GM12864 (cell line): ENCODE data around the gene TDRD9.

ENCODE experiments used
- DNase-seq: peaks from one replicate; pipeline ENCODE4 v3.0.0-alpha.2; 2011; ENCODE audit warnings: low read depth
- H3K4me3 ChIP-seq: 2 replicates; pipeline ENCODE4 v1.5.1; 2011; ENCODE audit warnings: mild to moderate bottlenecking, low read depth, low read length, control low read depth
- CTCF ChIP-seq: IDR thresholded peaks from 2 replicates; pipeline ENCODE4 v1.5.1; 2011; ENCODE audit warnings: low read depth, mild to moderate bottlenecking, moderate library complexity, low read length, control low read depth, inconsistent platforms; ENCODE audit errors: missing control alignments

Gene TDRD9

GRCh38 chr14:104001003-104001402 lies 72.7 kb downstream of the TDRD9 start:
- DNase-seq, result no peak
- H3K4me3 ChIP-seq, result no peak overlapping the region
- peak; percentile 17 for TF ChIP-seq CTCF

GRCh38 chr14:104003616-104004015 lies 75.4 kb downstream of the TDRD9 start:
- no peak for TF ChIP-seq CTCF
- H3K4me3 ChIP-seq, result no peak overlapping the region
- no peak for DNase-seq

- no peak for DNase-seq
- H3K4me3 ChIP-seq, result no peak overlapping the region
- no peak for TF ChIP-seq CTCF
These were observed 76.6 kb downstream of the TDRD9 start for GRCh38 chr14:104004849-104005248.

GRCh38 chr14:104005489-104005888 lies 77.2 kb downstream of the TDRD9 start:
- no peak for DNase-seq
- TF ChIP-seq CTCF, result no peak
- H3K4me3 ChIP-seq, result no peak overlapping the region

- TF ChIP-seq CTCF, result no peak
- H3K4me3 ChIP-seq, result no peak overlapping the region
- no peak for DNase-seq
These were observed 78.9 kb downstream of the TDRD9 start for GRCh38 chr14:104007121-104007520.

GRCh38 chr14:104009297-104009696 lies 81.0 kb downstream of the TDRD9 start:
- no peak for TF ChIP-seq CTCF
- no peak overlapping the region for H3K4me3 ChIP-seq

GRCh38 chr14:104011824-104012517 lies 83.7 kb downstream of the TDRD9 start:
- TF ChIP-seq CTCF, result no peak
- H3K4me3 ChIP-seq, result no peak overlapping the region
- no peak for DNase-seq

More at GRCh38 chr14:104009297-104009696, 81.0 kb downstream of the TDRD9 start:
- no peak for DNase-seq
